GM21423 (cell line): ENCODE measurements around the gene NR6A1.

ENCODE experiments used
- ATAC-seq: cut with Tn5 transposase; IDR thresholded peaks from one replicate; pipeline ENCODE4 v1.9.1; 2021; ENCODE audit warnings: mild to moderate bottlenecking, moderate library complexity; ENCODE audit not compliant: unreplicated experiment

NR6A1 gene

DNA sequence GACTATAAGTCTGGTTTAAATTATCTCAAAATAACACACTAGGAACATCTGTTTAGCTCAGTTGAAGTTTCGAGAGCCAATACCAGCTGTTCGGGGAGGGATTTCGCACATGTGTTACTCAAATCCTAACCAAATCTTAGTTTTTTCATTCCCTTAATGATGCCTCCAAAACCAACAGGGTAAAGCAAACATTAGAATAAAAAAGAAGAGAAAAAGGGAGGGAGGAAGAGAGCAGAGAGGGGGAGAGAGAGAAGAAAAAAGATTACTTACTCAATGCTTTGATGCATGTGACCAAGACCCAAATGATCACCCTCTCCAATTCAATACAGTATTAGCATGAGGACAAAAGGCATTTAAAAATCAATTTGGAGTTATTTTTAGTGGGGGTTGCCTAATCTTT is 177.9 kb downstream of the NR6A1 start:
- ATAC-seq = no peak

DNA sequence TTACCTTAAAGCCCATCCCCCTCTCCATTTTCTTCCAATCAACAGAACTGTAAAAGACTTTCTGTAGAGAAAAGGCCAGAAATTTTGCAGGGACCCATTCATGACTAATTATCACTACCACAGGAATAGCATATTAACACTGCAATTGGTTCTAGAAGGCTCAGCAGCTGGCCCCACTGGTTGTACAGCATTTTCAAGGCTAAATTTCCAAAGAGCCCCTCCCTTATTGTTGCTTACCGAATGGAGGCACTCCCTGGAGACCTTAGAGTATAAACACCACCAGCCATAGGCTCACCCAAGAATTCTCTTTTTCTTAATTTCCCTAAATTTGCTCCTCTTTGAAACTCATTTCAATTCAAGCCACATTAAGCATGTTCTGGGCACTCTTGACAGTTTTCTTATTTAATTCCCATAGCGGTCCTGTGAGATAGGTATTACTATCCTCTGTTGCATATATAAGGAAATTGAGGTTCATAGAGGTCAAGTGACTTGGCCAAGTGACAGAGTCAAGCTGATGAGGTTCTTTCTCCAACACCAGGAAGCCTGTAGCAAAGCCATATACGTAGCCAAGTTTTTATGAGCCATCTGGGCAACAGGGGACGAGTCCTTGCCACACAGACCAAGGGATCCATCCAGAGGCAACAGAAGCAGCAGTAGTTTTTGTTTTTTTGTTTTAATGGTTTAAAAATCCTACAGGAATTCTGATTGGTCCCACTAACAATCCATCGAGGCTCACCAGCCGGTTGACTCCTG is 180.0 kb downstream of the NR6A1 start:
- ATAC-seq = no peak

DNA sequence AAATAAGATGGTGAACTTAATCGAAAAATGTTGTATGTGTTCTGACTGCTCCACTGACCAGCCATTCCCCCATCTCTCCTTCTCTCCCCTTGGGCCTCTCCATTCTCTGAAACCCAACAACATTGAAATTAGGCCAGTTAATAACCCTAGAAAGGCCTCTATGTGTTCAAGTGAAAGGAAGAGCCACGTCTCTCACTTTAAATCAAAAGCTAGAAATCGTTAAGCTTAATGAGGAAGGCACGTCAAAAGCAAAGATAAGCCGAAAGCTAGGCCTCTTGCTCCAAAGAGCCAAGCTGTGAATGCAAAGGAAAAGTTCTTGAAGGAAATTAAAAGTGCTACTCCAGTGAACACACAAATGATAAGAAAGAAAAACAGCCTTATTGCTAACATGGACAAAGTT is 186.5 kb downstream of the NR6A1 start:
- ATAC-seq = no peak

DNA sequence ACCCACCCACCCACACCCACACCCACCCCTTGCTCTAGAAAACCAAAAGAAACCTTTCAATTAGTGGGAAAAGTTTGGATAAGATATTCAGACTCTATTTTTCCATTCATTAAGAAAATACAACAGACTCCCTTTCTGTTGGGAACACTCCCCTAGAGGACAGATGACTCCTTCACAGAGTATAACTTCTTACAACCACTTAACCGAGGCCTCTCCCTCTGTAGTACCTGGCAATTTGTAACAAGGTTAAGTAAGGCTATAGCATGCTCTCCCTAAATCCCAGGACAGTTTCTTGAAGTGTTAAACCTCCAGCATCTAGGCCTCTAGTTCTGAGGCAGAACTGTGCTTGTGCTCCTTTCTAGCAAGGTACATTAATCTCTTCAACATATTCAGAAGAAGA is 188.0 kb downstream of the NR6A1 start:
- no peak for ATAC-seq

DNA sequence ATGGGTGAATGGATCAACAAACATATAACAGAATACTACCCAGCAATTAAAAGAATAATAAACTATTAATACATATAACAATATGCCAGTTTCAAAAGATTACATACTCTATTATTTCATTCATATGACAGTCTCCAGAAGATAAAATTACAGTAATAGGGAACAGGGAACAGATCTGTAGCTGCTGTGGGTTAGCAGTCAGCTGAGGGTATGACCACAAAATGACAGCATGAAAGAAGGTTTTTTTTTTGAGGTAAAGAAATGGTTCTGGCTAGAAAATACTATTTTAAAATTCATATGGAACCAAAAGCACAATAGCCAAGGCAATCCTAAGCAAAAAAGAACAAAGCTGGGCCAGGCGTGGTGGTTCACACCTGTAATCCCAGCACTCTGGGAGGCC is 190.9 kb downstream of the NR6A1 start:
- no peak for ATAC-seq

DNA sequence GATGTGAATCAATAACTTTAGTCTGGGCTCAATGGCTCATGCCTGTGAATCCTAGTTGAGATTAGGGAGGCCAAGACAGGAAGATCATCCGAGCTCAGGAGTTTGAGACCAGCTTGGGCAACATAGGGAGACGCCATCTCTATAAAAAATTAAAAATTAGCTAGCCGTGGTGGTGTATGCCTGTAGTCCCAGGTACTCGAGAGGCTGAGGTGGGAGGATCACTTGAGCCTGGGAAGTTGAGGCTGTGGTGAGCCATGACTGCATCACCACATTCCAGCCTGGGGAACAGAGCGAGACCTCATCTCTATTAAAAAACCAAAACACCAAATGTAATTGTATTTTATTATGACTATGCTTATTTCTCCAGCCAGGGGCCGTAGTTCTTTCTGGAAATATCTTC is 194.4 kb downstream of the NR6A1 start:
- ATAC-seq = no peak

DNA sequence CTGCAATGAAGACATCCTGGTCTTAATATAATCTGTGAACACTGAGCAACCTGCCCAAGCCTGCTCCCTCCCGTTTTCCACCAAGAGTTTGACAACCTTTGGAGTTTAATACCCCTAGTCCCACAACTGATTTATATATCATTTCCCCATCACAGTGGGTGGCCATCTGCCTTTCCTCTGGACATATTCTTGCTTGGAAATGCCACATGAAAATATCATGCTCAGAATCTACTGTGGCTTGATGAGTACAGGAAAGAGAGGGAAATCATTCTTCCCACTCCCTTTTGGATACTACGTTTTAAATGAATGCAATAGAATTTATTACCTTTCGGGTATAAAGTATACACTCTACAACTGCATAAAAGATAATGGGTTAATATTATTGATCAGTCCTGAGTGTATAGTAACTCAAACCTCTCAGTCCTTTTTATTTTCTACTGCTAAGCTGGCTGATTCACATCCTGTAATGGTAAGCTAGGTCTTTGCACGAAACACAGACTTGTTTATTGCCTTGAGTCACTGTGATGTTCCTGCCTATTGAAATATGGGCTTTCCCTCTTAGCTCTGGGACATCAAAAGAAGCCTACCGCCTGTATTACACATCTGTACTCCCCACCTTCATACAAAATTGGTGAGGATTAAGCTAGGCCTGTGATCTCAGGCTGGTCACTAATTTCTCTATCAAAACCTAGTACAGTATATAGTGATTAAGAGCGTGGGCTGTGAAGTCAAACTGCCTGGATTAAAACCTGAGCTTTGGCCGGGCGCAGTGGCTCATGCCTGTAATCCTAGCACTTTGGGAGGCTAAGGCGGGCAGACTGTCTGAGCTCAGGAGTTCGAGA is 196.4 kb downstream of the NR6A1 start:
- ATAC-seq = no peak

DNA sequence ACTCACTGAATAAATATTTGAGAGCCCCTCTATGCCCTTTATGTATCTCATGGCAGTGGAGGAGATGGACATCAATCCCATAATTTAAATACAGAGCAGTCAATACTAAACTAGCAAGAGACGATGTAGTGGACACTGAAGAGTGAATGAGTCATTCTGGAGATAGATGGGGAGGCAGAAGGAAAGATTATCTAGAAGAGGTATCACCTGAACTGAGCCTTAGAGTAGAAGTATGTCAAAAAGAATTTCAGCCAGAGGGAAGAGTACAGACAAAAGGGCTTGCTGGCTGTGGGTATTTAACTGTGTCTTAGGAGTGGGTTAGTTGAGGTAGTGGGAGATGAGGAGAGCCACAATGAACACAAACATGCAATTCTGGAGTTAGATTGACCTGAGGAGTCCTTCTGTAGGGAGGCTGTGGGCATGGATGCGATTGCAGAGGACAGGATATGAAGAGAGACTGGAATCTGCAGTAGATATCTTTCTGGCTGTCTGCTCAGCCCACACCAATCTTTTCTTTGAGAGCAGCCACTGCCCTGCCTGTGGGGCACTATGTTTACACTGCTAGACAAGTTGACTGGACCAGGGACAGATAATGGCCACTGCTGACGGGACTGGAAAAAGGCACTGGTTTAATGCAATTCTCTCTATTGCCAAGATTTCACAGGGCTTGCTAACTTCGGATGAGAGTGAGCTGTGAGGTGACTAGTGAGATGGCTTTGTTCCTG is 200.0 kb downstream of the NR6A1 start:
- ATAC-seq = no peak

DNA sequence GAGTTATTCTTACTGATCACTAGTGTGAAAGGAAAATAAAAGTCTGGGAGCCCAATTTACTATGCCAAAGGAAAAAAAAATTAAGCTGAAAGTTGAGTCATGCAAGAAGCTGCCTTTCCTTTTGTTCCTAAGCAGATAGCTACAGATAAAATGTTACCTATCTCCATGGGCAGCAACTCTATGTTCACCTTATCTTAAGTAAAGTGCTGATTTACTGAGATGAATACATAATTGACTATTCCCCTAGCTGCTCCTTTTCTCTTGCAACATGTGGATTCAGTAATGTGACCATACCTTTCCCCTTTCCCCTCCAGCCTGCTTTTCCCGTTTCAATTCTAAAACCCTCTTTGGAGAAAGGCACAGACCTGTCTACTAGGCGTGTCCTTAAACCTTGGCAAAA is 201.2 kb downstream of the NR6A1 start:
- ATAC-seq = no peak

DNA sequence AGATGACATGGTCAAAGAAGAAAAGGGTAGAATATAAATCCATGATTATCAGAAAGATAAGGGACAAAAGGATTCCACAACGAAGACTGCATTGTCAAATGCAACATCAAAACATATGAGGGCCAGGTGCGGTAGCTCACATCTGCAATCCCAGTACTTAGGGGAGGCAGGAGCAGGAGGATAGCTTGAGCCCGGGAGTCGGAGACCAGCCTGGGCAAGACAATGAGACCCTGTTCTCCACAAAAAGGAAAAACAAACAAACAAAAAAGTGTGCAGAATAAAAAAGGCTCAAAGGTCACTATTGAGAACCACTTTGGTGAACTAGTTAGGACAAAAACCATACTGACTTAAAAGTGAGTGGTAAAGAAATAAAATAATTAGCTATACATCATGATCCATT is 203.7 kb downstream of the NR6A1 start:
- ATAC-seq = no peak

DNA sequence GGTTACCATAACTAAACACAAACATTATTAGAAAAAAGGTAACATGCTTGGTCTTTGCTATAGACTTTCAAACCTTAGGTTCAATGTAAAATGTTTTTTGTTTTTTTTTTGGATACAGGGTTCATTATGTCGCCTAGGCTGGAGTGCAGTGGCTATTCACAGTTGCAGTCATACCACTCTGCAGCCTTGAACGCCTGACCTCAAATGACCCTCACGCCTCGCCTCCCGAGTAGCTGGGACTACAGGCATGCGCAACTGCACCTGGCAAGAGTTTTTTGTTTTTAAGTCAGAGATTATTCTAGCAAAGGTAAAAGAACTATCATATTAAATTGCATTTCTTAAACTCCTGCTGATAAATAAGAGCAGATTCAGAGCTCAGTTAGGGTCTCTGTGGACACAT is 208.8 kb downstream of the NR6A1 start:
- no peak for ATAC-seq

DNA sequence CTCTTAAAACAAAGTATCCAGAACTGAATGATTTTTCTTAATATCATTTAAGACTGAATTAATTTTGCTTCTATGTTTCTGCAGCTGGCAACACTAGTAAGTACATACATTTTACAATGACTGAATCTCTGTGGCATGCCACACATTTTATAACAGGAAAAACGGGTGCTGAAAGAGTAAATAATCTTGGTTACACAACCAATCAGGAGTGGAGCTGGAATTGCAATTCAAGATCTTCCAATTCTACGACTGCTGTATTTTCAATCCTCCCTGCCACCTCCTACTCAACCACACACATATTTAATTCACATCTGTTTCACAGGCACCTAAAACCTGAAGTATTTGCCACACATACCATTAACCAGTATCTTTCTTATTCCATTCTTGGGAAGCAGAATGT is 211.2 kb downstream of the NR6A1 start:
- no peak for ATAC-seq

DNA sequence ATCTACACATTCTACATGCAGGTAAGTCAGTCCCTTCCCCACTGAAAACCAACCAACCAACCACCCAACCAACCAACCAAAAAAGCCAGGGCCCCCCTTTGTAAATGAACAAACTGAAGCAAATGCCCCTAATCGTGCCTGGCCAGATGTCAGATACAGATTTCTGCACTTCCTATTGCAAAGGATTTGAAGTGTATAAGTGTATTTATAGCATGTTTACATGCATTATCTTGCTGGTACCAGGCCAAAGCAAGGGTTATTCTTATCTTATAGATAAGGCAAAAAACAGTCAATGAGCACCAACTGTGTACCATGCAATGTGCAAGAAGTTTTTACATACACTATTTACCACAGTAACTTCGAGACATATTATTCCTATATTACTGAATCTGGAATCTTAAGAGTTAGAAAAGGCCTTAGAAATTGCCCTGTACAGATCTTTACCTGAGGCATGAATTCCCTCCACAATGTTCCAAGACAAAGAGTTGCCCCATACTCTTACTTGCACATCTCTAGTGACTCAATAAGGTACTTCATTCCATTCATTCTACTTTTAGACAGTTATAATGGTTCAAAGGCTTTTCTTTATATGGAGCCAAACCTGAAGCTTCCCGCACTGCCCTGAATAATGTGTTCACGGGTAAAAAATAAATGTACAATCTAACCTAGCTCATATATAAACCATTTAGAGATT is 212.2 kb downstream of the NR6A1 start:
- ATAC-seq = no peak

DNA sequence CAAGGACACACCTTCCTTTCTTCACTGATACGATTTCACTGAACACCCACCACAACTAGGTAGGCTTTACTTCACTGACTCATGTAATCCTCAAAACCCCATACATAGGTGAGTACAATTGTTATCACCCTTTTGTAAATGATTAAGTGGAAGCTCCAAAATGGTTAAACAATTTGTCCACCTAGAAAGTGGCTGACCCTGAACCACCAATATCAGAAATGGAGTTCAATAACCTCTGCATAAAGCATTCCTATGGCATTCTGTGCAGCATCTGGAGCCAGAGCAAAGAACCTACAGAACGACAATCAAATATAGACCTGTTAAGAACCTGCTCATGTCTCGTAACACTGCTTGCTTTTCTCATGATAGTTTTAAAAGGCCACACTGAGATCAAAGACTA is 213.2 kb downstream of the NR6A1 start:
- ATAC-seq = no peak

DNA sequence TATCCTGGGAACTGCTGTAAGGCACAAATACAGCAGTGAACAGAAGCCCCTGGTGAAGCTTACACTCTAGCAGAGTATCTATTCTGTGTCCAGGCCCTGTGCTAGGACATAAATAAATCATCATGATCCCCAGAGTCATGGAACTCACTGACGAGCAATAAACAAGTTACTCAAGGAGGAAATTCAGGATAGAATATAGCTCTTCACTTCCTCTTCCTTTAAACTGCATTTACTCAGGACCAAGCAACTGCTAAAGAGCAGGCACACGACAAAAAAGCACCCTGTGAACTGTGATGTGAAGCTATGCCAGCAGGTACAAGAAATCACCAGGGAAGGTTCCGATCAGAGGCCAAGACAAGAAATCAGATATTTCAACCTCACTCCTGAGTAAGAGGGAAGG is 216.1 kb downstream of the NR6A1 start:
- ATAC-seq = no peak

DNA sequence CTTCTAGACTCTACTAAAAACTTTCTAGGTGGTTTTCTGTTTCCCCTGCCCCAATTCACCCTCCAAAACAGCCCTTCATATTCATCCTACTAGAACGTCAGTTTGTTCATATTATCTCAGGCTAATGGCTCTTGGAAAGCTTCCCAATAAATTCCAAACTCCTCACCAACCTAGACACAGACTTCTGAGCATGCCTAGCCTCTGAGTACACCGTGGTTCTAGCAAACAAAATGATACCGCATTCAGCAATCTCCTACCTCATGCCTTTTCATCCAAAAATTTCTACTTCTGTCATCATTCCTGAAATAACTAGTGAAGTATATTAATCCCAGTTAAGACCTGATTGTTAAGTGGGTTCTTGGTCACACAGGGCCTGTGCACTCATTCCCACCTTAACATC is 217.4 kb downstream of the NR6A1 start:
- no peak for ATAC-seq

DNA sequence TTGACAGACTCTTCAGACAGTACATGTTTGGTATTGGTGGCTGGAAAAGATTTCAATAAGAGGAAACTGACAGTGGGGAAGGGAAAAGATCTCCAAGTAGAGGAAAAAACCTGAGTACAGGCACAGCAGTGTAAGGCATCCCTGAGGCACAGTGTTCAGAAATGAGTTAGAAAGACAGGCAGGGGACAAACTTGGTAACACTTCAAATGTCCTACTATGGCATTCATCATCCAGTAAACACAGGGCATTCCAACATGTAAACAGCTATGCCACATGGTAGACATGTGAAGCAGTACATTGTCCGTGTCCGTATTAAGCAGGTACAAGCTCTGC is 218.9 kb downstream of the NR6A1 start:
- ATAC-seq = no peak

DNA sequence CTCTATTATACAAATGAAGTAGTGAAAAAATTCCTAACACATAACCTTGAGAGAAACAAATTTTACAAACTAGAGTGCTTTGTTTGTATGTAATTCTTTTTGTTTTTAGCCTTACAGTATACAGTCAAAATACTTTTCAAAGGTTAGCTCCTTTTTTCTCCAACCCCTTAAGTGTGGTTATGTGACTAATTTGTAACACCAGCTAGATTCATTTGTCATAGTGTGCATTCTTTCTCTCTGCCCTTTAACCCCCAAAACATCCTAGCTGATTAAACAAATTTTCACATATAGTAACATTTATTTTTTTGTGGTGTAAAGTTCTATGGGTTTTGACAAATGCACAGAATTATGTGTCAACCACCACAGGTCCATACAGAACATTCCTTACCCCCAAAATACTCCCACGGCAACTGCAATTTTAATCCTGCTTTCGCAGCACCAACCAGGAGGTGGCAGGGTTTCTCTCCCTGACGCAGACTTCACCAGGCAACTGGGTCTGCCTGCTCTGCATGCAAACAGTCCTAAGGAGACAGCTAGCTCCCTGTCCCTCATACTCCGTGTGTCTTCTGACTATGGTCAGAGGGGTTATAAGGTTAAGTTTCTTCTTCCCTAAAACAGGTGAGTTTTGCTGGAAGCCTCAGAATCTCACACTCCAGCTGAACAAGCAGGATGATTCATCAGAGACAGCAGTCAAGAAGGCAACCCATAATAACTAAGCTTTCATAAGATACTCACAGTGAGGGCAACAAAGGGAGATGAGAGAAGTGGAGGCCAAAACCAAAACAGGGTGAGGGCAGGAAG is 219.4 kb downstream of the NR6A1 start:
- peak; percentile 64 for ATAC-seq

DNA sequence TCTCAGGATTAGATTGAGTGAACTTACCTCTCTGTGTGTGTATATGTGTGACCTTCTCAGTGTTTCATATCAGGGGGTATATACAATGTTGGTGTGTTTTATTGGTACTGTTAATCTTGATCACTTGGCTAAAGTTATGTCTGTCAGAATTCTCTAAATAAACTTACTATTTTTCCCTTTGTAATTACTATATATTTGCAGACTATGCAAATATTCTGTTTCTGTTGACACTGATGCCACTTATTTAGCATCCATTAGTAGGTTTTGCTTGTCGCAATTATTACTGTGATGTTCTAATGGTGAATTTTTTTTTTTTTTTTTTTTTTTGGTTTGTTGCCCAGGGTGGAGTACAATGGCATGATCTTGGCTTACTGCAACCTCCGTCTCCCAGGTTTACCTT is 221.0 kb downstream of the NR6A1 start:
- no peak for ATAC-seq

DNA sequence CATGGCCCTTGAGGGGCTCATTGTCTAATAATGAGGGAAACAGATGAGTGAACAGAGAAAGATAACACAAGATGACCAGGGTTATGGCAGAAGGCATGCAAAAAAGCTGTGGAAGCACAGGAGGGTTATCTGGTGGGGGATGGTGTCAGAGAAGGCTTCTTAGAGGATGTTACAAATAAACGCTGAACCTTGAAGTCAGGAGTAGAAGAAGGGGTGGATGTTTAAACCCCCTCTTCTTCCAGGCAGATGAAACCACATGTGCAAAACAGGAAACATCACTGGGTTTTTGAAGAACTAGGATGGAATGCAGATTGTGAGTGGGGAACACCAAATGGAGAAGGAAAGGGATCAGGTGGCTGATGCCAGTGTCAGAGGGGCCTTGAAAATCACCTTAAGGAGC is 222.1 kb downstream of the NR6A1 start:
- no peak for ATAC-seq

DNA sequence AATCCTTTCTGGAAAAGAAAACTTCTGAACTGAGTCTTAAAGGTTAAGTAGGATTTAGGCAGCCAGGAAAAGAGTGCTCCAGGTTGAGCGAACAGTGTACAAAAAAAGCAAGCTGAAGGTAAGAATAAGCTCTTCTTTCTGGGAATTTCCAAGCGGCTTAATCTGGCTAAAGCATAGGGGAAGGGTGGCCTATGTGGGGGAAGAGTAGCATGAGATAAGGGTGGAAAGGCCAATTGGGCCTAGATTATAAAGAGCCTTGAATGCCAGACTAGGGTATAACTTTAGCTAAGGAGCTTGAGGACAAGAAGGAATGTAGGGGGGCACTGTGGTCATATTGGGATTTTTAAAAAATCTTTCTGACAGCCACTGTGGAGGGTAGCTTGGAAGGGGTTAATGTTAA is 226.6 kb downstream of the NR6A1 start:
- ATAC-seq = no peak
